ENCODE data around the gene CLIP4.

CLIP4 gene

GRCh38 chr2:29146197-29146596 is 31.0 kb downstream of the CLIP4 start:
- Histone ChIP-seq H3K4me3 (ENCODE audit: low read depth in 1 of 2, low read length in 2 of 2) (no peak overlapping the region), H3K9ac (ENCODE audit: low read depth, low read length) (no peak overlapping the region)

DNA sequence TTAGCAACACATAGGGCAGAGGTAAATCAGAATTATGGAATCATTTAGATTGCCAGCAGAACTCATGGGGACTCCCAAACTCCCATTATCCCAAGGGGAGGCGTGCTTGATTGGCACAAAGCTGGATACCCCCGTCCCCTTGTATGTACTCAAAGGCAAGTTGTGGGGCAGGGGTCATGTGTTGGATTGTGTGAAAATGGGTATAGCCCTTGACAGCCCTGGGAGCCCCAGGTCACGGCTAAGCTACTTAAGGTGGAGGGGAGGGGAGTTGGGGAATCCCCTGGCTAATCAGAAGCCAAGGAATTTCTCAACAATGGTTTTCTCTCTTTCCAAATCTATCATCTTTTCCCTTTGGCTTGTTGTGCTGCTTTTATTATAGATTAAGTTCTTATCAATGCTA is 32.7 kb downstream of the CLIP4 start:
- Histone ChIP-seq H3K9ac (ENCODE audit: low read depth, low read length) (no peak overlapping the region), H3K9me3 (ENCODE audit: insufficient read depth, low read length, severe bottlenecking) (no peaks in the 10 kb centered on the region), H3K4me1 (ENCODE audit: insufficient read depth, low read length) (no peaks in the 10 kb centered on the region), H3K79me2 (ENCODE audit: insufficient read depth, low read length) (no peaks in the 10 kb centered on the region), H3K36me3 (ENCODE audit: insufficient read depth, low read length) (no peaks in the 10 kb centered on the region), H3K27ac (ENCODE audit: low read length) (no peak overlapping the region), H2AFZ (ENCODE audit: low read depth, low read length) (no peak overlapping the region), H3K4me3 (ENCODE audit: low read depth in 1 of 2, low read length in 2 of 2) (no peak overlapping the region), H3K27me3 (ENCODE audit: insufficient read depth, low read length, poor library complexity) (peaks cover 13% of the 10 kb centered on the region), H3K4me2 (ENCODE audit: insufficient read depth, low read length) (no peak overlapping the region), H4K20me1 (ENCODE audit: insufficient read depth, low read length) (no peaks in the 10 kb centered on the region)
- no peak for ATAC-seq (ENCODE audit: insufficient read depth, low read depth)
- DNase-seq: no peak
- TF ChIP-seq EZH2 (IDR thresholded peaks at IDR 0.05; ENCODE audit: borderline replicate concordance, low read depth, low read length, severe bottlenecking) (no peak), CTCF (IDR thresholded peaks at IDR 0.05; ENCODE audit: borderline replicate concordance, extremely low read depth, low read length, poor library complexity, severe bottlenecking) (no peak)

More at GRCh38 chr2:29146197-29146596, 31.0 kb downstream of the CLIP4 start:
- no peak overlapping the region for H2AFZ ChIP-seq (ENCODE audit: low read depth, low read length)
- H3K79me2 ChIP-seq (ENCODE audit: insufficient read depth, low read length): no peaks in the 10 kb centered on the region
- H3K36me3 ChIP-seq (ENCODE audit: insufficient read depth, low read length): no peaks in the 10 kb centered on the region
- H3K4me2 ChIP-seq (ENCODE audit: insufficient read depth, low read length): no peak overlapping the region
- DNase-seq (no peak), ATAC-seq (ENCODE audit: insufficient read depth, low read depth) (no peak)
- no peaks in the 10 kb centered on the region for H3K4me1 ChIP-seq (ENCODE audit: insufficient read depth, low read length)
- no peaks in the 10 kb centered on the region for H4K20me1 ChIP-seq (ENCODE audit: insufficient read depth, low read length)
- H3K9me3 ChIP-seq (ENCODE audit: insufficient read depth, low read length, severe bottlenecking): no peaks in the 10 kb centered on the region
- peaks cover 14% of the 10 kb centered on the region for H3K27me3 ChIP-seq (ENCODE audit: insufficient read depth, low read length, poor library complexity)
- TF ChIP-seq CTCF (IDR thresholded peaks at IDR 0.05; ENCODE audit: borderline replicate concordance, extremely low read depth, low read length, poor library complexity, severe bottlenecking): no peak
- TF ChIP-seq EZH2 (IDR thresholded peaks at IDR 0.05; ENCODE audit: borderline replicate concordance, low read depth, low read length, severe bottlenecking): no peak
- H3K27ac ChIP-seq (ENCODE audit: low read length): no peak overlapping the region

DNA sequence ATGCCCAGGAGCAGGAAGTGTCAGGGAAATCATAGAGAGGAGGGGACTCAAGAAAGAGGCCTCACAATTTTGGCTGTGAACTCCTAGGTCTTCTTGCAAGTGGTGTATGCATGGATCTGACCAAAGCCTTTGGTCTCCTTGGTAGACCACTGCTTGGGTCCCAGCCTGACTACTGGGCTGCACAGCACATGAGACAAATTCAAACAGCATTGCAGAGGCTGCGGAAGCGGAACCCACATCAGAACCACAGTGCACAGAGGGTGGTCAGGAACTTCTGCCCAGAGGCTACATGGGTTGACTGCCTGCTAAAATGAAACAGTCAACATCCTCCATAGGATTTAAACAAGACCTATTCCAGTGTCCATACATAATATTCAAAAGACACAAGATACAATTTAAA is 39.4 kb downstream of the CLIP4 start:
- Histone ChIP-seq H3K4me1 (ENCODE audit: insufficient read depth, low read length) (no peaks in the 10 kb centered on the region), H3K4me2 (ENCODE audit: insufficient read depth, low read length) (no peak overlapping the region), H2AFZ (ENCODE audit: low read depth, low read length) (no peak overlapping the region), H3K4me3 (ENCODE audit: low read depth in 1 of 2, low read length in 2 of 2) (no peak overlapping the region), H4K20me1 (ENCODE audit: insufficient read depth, low read length) (no peaks in the 10 kb centered on the region), H3K27ac (ENCODE audit: low read length) (no peak overlapping the region), H3K27me3 (ENCODE audit: insufficient read depth, low read length, poor library complexity) (peaks cover 13% of the 10 kb centered on the region), H3K9ac (ENCODE audit: low read depth, low read length) (no peak overlapping the region), H3K36me3 (ENCODE audit: insufficient read depth, low read length) (no peaks in the 10 kb centered on the region), H3K79me2 (ENCODE audit: insufficient read depth, low read length) (no peaks in the 10 kb centered on the region), H3K9me3 (ENCODE audit: insufficient read depth, low read length, severe bottlenecking) (no peaks in the 10 kb centered on the region)
- no peak for TF ChIP-seq EZH2 (IDR thresholded peaks at IDR 0.05; ENCODE audit: borderline replicate concordance, low read depth, low read length, severe bottlenecking)
- no peak for TF ChIP-seq CTCF (IDR thresholded peaks at IDR 0.05; ENCODE audit: borderline replicate concordance, extremely low read depth, low read length, poor library complexity, severe bottlenecking)
- ATAC-seq (ENCODE audit: insufficient read depth, low read depth) (no peak), DNase-seq (no peak)

GRCh38 chr2:29155578-29155977 is 40.4 kb downstream of the CLIP4 start:
- Histone ChIP-seq H3K79me2 (ENCODE audit: insufficient read depth, low read length) (no peaks in the 10 kb centered on the region), H2AFZ (ENCODE audit: low read depth, low read length) (no peak overlapping the region), H3K9ac (ENCODE audit: low read depth, low read length) (no peak overlapping the region), H3K4me2 (ENCODE audit: insufficient read depth, low read length) (no peak overlapping the region), H3K4me1 (ENCODE audit: insufficient read depth, low read length) (no peaks in the 10 kb centered on the region), H3K9me3 (ENCODE audit: insufficient read depth, low read length, severe bottlenecking) (no peaks in the 10 kb centered on the region), H3K27me3 (ENCODE audit: insufficient read depth, low read length, poor library complexity) (peaks cover 13% of the 10 kb centered on the region), H4K20me1 (ENCODE audit: insufficient read depth, low read length) (no peaks in the 10 kb centered on the region), H3K36me3 (ENCODE audit: insufficient read depth, low read length) (no peaks in the 10 kb centered on the region), H3K27ac (ENCODE audit: low read length) (no peak overlapping the region), H3K4me3 (ENCODE audit: low read depth in 1 of 2, low read length in 2 of 2) (no peak overlapping the region)
- ATAC-seq (ENCODE audit: insufficient read depth, low read depth) (no peak), DNase-seq (no peak)
- TF ChIP-seq CTCF (IDR thresholded peaks at IDR 0.05; ENCODE audit: borderline replicate concordance, extremely low read depth, low read length, poor library complexity, severe bottlenecking) (no peak), EZH2 (IDR thresholded peaks at IDR 0.05; ENCODE audit: borderline replicate concordance, low read depth, low read length, severe bottlenecking) (no peak)

Measured in DND-41 (cell line).